ENCODE measurements around the gene JAK1.
A peak's percentile ranks its signal among the peaks of the same experiment; 100 is the strongest.

- TF ChIP-seq CTCF (IDR thresholded peaks at IDR 0.05) (peak; percentile 85 to 91 (median 88)), POLR2A (IDR thresholded peaks at IDR 0.05) (no peak)
Measured at GRCh38 chr1:64823691-64824476, 142.5 kb downstream of the JAK1 start.
